Effector CD4-positive, alpha-beta T cell (primary cell): ENCODE data around the gene BLID. TPM values are rescaled to one million over a fixed set of nuclear protein-coding genes. Genes with fewer than 3 reads are reported as not detected.

Source experiments
- DNase-seq: peaks from one replicate; pipeline ENCODE4 v3.0.0-alpha.2; 2020
- total RNA-seq: gene quantifications from one replicate; lab custom pipeline; 2026; lab: John Stamatoyannopoulos, UW

Gene BLID, protein sequence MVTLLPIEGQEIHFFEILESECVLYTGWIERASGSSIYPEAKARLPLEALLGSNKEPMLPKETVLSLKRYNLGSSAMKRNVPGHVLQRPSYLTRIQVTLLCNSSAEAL
- not detected for total RNA-seq

DNA sequence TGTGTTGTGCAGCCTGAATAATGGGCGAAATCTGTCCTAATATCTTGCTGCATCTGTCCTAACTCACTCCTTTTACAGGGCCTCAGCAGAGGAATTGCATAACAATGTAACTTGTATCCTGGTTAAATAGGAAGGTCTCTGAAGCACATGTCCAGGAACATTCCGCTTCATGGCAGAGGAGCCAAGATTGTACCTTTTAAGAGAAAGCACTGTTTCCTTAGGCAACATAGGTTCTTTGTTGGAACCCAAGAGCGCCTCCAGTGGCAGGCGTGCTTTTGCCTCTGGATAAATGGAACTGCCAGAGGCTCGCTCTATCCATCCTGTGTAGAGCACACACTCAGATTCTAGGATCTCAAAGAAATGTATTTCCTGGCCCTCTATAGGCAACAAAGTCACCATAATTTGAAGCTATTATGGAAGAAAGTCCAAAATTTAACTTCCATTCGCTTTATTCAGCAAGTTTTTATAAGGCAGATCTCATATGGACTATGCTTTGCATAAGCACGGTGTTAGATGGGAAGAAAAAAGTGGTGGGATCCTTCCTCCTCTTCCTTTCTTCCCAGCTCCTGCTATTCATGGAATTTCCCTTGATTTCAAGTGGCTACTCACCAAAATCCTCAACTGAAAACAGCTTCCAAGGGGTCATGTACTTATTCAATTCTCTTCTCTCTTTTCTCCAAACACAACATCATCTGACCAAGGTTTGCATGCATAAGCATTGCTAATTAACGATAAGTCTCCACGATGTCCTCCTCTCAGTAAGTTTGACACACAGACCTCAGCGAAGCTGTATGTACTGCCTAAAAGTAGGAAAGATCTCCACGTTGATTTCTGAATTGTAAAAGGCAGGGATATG, at the start of gene BLID:
Gene BLID, minus strand, starts transcription at position 692 of the 856 bp plus-strand sequence. Its CDS starts 293 bp downstream, at position 399.
- no peak for DNase-seq

- no peak for DNase-seq
Observed at GRCh38 chr11:122163053-122163819, 47.2 kb upstream of the BLID start.

DNA sequence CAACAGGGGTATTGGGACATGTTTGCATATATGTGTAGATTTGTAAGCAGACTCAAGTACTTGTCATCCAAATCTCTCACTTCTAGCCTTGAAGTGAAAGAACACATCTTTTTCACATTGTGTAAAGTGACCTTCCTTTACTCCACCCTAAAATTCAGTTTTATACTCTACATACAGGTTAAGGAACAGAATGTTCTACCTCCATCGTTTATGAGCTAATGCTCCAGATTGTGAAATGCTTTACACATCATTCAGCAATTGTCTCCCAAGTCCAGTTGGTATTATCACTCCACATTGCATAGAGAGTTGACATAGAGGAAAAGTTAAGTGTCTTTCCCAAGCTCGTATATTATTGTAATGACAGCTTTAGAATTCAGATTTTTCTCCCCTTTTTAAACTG, 46.1 kb upstream of the BLID start:
- no peak for DNase-seq

GRCh38 chr11:122160841-122161590, 45.0 kb upstream of the BLID start:
- DNase-seq, result no peak

DNA sequence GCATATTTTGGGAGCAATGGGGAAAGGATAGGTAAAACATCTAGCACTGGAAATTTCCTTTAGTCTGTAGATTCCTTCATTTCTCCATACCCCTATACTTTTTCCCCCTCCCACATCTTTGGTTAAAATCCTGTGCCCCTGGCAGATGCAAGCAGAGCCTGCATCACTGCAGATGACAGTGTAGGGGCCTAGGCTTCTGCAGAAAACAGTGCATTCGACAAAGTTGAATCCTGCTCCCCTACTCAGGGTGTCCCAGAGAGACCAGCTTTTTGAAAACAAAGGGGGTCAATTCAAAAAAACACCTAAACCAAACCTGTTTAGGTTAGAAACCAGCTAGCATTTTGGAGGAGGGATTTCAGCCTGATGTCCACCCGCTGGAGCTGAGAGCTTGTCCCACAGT, 43.8 kb upstream of the BLID start:
- no peak for DNase-seq

DNA sequence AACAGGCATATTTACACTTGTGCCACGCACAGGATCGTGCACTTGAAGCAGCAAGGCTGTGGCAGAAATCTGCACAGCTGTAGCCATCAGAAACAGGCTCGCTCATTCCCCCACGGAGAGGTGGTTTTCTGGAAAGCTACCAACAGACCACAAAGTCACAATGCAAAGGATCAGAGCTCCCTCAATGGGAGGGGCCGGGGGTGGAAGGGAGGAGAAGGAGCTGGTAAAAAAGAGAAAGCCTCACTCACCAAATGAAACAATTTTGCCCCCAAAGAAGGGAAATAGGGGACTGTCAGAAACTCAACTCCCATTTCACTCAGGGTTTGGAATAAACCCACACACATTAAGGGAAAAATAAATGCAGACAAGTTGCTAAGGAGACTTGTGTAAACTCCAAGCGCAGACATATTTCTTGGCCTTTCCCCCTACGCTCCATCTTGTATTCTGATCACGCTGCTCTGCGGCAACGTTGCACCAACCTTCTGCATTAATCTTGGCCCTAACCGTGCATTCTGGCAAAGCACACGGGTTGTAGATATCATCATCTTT, 43.2 kb upstream of the BLID start:
- DNase-seq, result no peak

GRCh38 chr11:122158171-122158570, 42.2 kb upstream of the BLID start:
- DNase-seq, result no peak

DNA sequence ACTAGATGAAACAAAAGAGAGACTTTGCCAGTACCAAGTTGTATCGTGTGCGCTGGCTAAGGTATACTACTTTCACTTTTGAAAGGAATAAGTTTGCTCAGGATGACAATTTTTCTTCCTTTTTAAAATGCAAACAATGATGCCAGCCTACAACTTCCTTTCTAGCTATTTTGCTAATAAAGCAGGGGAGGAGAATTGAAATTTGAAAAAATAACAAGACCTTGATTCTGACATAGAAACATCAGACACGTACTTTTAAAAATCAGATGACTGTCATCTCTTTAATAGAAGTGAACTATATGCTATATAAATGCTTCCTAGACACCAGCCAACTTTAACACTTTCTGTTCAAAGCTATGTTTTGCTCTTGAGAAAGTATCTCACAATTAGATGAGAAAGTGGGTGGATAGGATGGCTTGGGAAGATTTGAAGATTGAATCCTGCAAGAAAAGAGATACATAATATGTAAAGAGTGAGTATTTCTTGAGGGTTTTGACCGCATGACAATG, 41.7 kb upstream of the BLID start:
- no peak for DNase-seq

DNA sequence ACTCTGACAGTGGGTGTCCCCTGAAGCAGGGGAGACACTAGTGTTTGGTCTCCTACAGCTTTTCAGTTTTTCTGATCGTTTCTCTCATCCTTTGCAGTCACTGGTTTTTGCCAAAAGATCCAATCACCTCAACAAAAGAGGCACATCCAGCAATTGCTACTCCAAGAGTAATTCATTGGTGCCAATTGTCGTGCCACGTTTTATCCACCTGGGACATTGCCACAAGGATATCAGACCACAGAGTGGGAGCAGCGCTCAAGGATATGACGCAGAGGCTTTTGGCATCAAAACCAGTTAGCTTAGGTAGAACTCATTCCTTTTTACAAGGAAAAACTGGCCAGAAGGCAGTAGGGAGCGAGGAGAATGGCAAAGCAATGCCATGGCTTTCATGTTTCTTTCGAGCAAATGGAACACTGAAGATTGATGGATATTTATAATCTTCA, 40.9 kb upstream of the BLID start:
- no peak for DNase-seq

- no peak for DNase-seq
Observed at GRCh38 chr11:122155765-122156527, 39.9 kb upstream of the BLID start.

GRCh38 chr11:122154994-122155393, 39.0 kb upstream of the BLID start:
- DNase-seq, result no peak

- DNase-seq, result no peak
Observed at GRCh38 chr11:122154227-122154626, 38.2 kb upstream of the BLID start.

DNA sequence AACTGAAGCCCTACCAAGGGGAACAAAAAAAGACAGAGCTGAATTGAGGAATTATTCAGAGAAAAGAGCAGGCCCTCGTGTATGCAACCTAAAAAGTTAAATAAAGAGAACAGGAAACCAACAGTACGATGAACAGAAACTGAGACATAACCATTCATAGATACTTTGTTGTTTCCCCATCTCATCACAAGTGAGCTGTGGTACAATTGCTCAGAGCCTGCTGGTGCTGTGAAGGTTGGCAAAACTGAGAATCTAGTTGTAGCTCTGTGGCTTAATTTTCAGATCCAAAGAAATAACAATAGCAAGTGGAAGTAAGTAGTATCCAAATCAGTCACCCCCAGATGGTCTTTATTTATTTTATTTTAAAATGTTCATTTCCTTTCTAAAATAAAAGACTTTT, 37.7 kb upstream of the BLID start:
- DNase-seq, result no peak

DNA sequence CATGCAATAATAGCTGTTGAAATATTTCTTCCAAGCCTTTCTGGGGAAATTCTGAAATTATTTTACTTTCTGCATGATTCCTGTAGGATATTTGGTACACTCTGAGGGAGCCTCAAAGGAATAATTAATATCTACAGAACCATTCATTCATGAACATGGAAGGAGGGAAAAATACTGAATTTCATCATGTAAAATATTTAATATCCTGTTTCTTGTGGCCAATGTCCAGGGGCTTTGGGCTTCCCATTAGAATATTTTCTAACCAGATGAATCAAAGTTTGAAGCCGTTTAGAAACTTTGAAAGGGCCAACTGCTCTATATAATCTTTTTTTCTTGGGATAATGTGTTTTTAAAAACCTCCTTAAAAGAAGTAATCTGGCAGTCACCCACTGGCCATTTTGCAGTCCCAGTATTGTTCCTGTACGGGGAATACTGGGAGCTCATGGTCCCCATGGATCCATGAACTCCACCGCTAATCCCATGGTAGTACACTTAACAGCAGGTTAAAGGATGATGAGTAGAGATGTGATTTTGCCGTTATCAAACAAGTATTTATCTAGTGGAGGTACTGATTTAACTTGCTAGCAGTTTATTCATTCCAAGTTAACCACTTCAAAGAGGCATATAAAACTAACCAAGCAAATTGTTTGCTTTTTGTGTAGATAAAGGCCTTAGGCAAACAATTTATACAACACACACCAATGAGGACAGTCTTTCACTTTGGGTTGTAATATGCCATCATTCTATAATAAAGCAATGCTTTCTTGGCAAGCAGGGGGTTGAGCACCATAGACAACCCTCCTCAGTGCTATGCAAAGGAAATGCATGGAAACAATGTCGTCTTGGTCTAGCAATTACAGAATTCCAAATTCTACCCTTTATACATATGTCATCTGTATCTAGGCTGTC, 34.5 kb upstream of the BLID start:
- DNase-seq, result no peak

DNA sequence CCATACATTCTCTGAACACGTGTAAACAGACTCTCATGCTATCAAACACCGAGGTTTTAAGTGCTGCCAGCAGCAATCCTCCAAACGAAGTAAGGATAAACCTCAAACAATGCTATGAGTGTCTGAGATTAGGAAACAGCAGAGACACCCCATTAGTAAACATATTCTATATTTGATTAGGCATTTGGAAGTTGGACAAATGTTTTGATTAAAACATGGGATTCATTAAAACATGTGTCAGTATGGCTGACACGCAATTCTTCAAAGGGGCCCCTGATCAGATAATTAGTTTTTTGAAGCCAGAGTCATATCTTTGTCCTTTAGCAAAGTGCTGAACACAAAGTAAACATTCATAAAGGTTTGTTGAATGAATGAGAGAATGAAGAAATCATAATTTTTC, 33.2 kb upstream of the BLID start:
- DNase-seq, result no peak

DNA sequence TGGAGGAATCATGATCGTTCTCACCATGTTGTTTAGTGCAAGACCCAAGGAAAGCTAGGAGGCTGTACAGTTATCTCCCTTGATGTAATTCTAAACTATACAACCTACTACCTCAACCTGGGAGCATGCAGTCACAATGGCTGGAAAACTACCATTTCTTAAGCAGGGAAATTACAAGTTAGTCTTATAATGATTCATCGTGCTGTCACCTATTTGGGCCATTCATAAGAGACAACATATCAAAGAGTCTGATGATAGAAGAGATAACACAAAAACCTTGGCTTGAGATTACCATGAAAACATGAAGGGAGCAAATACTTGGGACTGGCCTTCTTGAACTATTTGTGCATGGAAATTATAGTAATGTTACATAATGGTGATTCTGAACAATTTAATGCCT, 30.5 kb upstream of the BLID start:
- DNase-seq, result no peak

DNA sequence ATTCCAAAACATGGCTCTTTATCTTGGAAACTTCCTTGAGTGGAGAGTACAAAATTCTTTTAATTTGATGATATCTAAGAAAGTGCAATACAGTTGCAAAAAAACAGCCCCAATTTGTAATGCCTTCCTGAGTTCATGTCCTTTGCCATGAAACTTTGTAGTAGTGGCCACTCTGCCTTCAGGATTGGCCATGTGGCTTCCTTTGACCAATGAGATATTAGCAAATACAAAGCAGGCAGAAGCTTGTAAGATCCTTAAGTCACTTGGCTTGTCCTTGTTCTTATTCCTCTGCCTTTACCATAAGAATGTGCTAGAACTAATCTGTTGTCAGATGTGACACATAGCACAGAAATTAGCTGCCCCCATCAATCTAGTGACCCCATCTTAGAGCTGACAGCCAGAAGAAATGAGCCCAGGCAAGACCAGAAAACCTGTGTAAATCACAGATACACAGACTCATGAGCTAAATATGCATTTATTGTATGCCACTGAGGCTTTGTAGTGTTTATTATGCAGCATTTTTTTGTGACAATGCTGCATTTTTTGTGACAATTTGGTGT, 29.8 kb upstream of the BLID start:
- no peak for DNase-seq

DNA sequence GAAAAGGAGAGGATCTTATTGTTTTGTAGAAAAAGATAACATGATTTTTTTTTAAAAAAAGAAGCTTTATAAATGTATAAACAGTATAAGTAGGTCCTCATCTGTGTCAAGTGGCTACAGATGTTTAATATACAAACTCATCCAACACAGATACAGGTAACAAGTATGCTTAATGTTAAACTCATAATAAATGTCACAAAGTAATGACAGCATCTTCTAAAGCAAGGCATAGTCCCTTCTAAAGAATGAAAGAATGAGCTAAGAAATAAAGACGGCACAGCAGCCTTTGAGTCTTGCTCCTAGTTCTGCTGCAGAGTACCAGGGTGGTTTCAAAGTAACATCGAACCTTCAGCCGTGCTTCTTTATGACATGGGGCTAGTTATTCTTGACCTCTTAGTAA, 28.7 kb upstream of the BLID start:
- DNase-seq, result no peak

DNA sequence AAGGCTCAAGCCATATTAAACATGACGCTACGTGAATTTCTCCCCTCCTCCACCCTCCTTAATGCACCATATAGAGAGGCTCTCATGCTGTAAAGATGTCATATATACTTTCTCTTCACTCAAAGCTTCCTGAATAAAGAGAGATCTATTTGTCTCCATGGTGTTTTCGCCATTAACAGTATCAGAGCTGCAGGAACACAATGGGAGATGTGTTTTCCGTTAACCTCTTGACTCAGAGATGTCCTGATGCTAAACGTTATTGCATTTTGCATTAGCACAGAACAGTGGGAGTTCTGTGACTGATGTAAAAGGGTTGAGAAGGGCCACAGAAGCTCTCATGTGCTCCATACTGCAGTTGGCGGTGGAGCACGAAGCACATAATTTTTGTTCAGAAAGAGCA, 25.7 kb upstream of the BLID start:
- no peak for DNase-seq

GRCh38 chr11:122140500-122140899, 24.5 kb upstream of the BLID start:
- DNase-seq, result no peak

DNA sequence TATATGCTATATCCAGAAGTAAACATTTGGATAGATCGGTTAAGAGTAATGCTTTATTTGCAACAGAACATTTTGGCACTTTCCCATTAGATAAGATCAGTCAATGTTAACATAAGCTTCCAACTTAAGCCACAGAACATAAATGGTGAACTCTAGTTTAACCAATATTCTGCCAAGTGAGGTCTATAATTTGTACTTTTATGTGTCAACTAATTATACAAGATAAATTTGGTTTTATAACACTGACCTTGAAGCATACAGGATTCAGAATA, 23.5 kb upstream of the BLID start:
- no peak for DNase-seq
